A549 (cell line): Measurements from ENCODE around the gene AP4S1. TPM values are rescaled to one million over a fixed set of nuclear protein-coding genes. Genes with fewer than 3 reads are reported as not detected.

Source experiments
- ATAC-seq, 2 experiments: fragments of 200-7000 bp in 1 of 2; fragments of >200 bp in 1 of 2; cut with Nextera tagmentation in 1 of 2; cut with Tn5 transposase in 1 of 2; 3 replicates each; pipeline versions ENCODE4 v1.8.0 to v1.9.1; 2018 to 2020; ENCODE audit warnings: mild to moderate bottlenecking in 1 of 2, moderate library complexity in 1 of 2
- CTCF ChIA-PET: fragments of 300-600 bp; sonication (Branson Sonifier 250); formaldehyde crosslinking; extraction: SDS; loops from one replicate; lab custom pipeline; 2021; ENCODE audit warnings: antibody characterized with exemption, inconsistent platforms; lab: Yijun Ruan, JAX
- POLR2A ChIA-PET: fragments of 350-600 bp; formaldehyde crosslinking; extraction: SDS; loops from one replicate; lab custom pipeline; 2021; ENCODE audit warnings: antibody characterized with exemption, inconsistent platforms; lab: Yijun Ruan, JAX
- DNase-seq, 2 experiments: peaks; one replicate each; pipeline versions ENCODE4 v3.0.0 to v3.0.0-alpha.2; 2011 to 2016; ENCODE audit warnings: low read depth in 1 of 2, low spot score in 1 of 2
- FAIRE-seq: peaks from 2 replicates; lab custom pipeline; 2011; peaks lifted over from hg19 to GRCh38; lab: Jason Lieb, UNC
- H3K27ac ChIP-seq, 2 experiments: fragments of >200 bp; sonication (Bioruptor Twin); formaldehyde crosslinking; 3 replicates each; pipeline ENCODE4 v1.5.1; 2016 to 2017
- H3K4me1 ChIP-seq: fragments of >200 bp; sonication (Bioruptor Twin); formaldehyde crosslinking; 3 replicates; pipeline ENCODE4 v1.6.1; 2016
- H3K4me2 ChIP-seq: fragments of >200 bp; sonication (Bioruptor Twin); formaldehyde crosslinking; 3 replicates; pipeline ENCODE4 v1.6.1; 2016
- H3K4me3 ChIP-seq: fragments of >200 bp; sonication (Bioruptor Twin); formaldehyde crosslinking; 3 replicates; pipeline ENCODE4 v1.5.1; 2016
- H3K9me3 ChIP-seq: fragments of >200 bp; sonication (Bioruptor Twin); formaldehyde crosslinking; 3 replicates; pipeline ENCODE4 v1.6.1; 2016
- BHLHE40 ChIP-seq: IDR thresholded peaks from 2 replicates; pipeline ENCODE4 v1.6.1; 2012; ENCODE audit warnings: low read depth, low read length, inconsistent platforms
- CBX2 ChIP-seq: fragments of 200-600 bp; sonication (generic); IDR thresholded peaks from 2 replicates; pipeline ENCODE4 v1.6.1; 2016; ENCODE audit warnings: low read depth, mild to moderate bottlenecking, borderline replicate concordance
- CBX8 ChIP-seq: fragments of 200-600 bp; sonication (generic); IDR thresholded peaks from 2 replicates; pipeline ENCODE4 v1.6.1; 2016
- GATA3 ChIP-seq: IDR thresholded peaks from 2 replicates; pipeline ENCODE4 v1.6.1; 2012; ENCODE audit warnings: borderline replicate concordance
- HEYL ChIP-seq: fragments of 250-450 bp; sonication (Bioruptor Pico); IDR thresholded peaks from 2 replicates; pipeline ENCODE4 v1.8.0; 2021; ENCODE audit warnings: mild to moderate bottlenecking, moderate library complexity
- HOXA7 ChIP-seq: fragments of 250-450 bp; sonication (Bioruptor Pico); IDR thresholded peaks from 2 replicates; pipeline ENCODE4 v1.5.0; 2020; ENCODE audit warnings: mild to moderate bottlenecking, moderate library complexity
- HOXB13 ChIP-seq: fragments of 250-450 bp; sonication (Bioruptor Pico); IDR thresholded peaks from 2 replicates; pipeline ENCODE4 v1.5.0; 2020; ENCODE audit warnings: low read depth, mild to moderate bottlenecking, moderate library complexity
- JUNB ChIP-seq: fragments of >200 bp; sonication (Bioruptor Twin); formaldehyde crosslinking; IDR thresholded peaks from 2 replicates; pipeline ENCODE4 v1.6.1; 2016
- KDM1A ChIP-seq: fragments of 200-600 bp; sonication (generic); IDR thresholded peaks from 2 replicates; pipeline ENCODE4 v1.6.1; 2016; ENCODE audit warnings: low read depth, mild to moderate bottlenecking
- MAFK ChIP-seq: fragments of 450-650 bp; IDR thresholded peaks from 2 replicates; pipeline ENCODE4 v1.6.1; 2014; ENCODE audit not compliant: partially characterized antibody
- MYC ChIP-seq: IDR thresholded peaks from 2 replicates; pipeline ENCODE4 v1.6.1; 2012; ENCODE audit warnings: mild to moderate bottlenecking, inconsistent platforms, low read length, improper control_type of control experiment, borderline replicate concordance
- NFE2L2 ChIP-seq: fragments of 150-350 bp; conservative IDR thresholded peaks from 2 replicates; pipeline ENCODE4 v1.6.1; 2014; ENCODE audit warnings: low read length
- POLR2AphosphoS2 ChIP-seq: conservative IDR thresholded peaks from 2 replicates; pipeline ENCODE4 v1.6.1; 2012; ENCODE audit warnings: low read length, improper control_type of control experiment, inconsistent platforms
- RAD21 ChIP-seq, 2 experiments: fragments of >200 bp in 1 of 2; sonication (Bioruptor Twin) in 1 of 2; formaldehyde crosslinking in 1 of 2; IDR thresholded peaks in 1 of 2; conservative IDR thresholded peaks in 1 of 2; 2 replicates in 1 of 2; 3 replicates in 1 of 2; pipeline ENCODE4 v1.6.1; 2012 to 2018; ENCODE audit warnings: inconsistent platforms in 1 of 2
- RARB ChIP-seq: fragments of 250-450 bp; sonication (Bioruptor Pico); IDR thresholded peaks from 2 replicates; pipeline ENCODE4 v1.8.0; 2021; ENCODE audit warnings: mild to moderate bottlenecking, moderate library complexity
- RCOR1 ChIP-seq: fragments of 150-350 bp; IDR thresholded peaks from 2 replicates; pipeline ENCODE4 v1.6.1; 2014; ENCODE audit warnings: antibody characterized with exemption, low read length, low read depth
- RFX5 ChIP-seq: fragments of 450-650 bp; IDR thresholded peaks from 2 replicates; pipeline ENCODE4 v1.7.1; 2014; ENCODE audit warnings: antibody characterized with exemption, mild to moderate bottlenecking, moderate library complexity
- SMC3 ChIP-seq: fragments of >200 bp; sonication (Bioruptor Twin); formaldehyde crosslinking; IDR thresholded peaks from 3 replicates; pipeline ENCODE4 v1.6.1; 2018; ENCODE audit warnings: inconsistent platforms
- SREBF2 ChIP-seq: fragments of 450-650 bp; IDR thresholded peaks from 2 replicates; pipeline ENCODE4 v1.6.1; 2014; ENCODE audit warnings: mild to moderate bottlenecking, moderate library complexity
- ZFP36 ChIP-seq: fragments of 450-650 bp; IDR thresholded peaks from 2 replicates; pipeline ENCODE4 v1.6.1; 2014; ENCODE audit warnings: borderline replicate concordance; ENCODE audit not compliant: partially characterized antibody
- ZNF302 ChIP-seq: fragments of 250-450 bp; sonication (Bioruptor Pico); IDR thresholded peaks from 2 replicates; pipeline ENCODE4 v1.9.0; 2021; ENCODE audit warnings: inconsistent platforms, mild to moderate bottlenecking, moderate library complexity
- WGBS: methylation state at CpG from one replicate; pipeline ENCODE4 v1.1.6; 2017; ENCODE audit errors: missing lambda C conversion rate; 5-methylcytosine and 5-hydroxymethylcytosine counted together
- polyA plus RNA-seq, 4 experiments: library from polyadenylated mRNA; depleted of rRNA in 3 of 4; stranded (reverse); fragments of >200 nt; fragmentation: RNase III in 1 of 4; extraction: RNeasy Plus Mini Kit Qiagen cat#74134 plus additional on column Dnase treatment in 1 of 4; gene quantifications; 2 replicates in 3 of 4; 3 replicates in 1 of 4; pipeline ENCODE4 v1.2.3, GENCODE V29; 2011 to 2017
- TF ChIP-seq, protein P1 (sequence below): fragments of >200 bp; sonication (Bioruptor Twin); formaldehyde crosslinking; IDR thresholded peaks from 3 replicates; pipeline ENCODE4 v1.6.1; 2016
- TF ChIP-seq, protein P2 (sequence below): IDR thresholded peaks from 2 replicates; pipeline ENCODE4 v1.6.1; 2012
- TF ChIP-seq, protein P3 (sequence below): fragments of 150-350 bp; IDR thresholded peaks from 2 replicates; pipeline ENCODE4 v1.6.1; 2014; ENCODE audit warnings: low read depth, mild to moderate bottlenecking, low read length
- TF ChIP-seq, protein P4 (sequence below): fragments of >200 bp; sonication (Bioruptor Twin); formaldehyde crosslinking; IDR thresholded peaks from 3 replicates; pipeline ENCODE4 v1.5.1; 2016
- TF ChIP-seq, protein P5 (sequence below): IDR thresholded peaks from 2 replicates; pipeline ENCODE4 v1.6.1; 2012

The AP4S1 gene
- polyA plus RNA-seq, 2 of the 4 experiments (the other 2 are of a cell fraction): 12.4 to 13.4 TPM

DNA sequence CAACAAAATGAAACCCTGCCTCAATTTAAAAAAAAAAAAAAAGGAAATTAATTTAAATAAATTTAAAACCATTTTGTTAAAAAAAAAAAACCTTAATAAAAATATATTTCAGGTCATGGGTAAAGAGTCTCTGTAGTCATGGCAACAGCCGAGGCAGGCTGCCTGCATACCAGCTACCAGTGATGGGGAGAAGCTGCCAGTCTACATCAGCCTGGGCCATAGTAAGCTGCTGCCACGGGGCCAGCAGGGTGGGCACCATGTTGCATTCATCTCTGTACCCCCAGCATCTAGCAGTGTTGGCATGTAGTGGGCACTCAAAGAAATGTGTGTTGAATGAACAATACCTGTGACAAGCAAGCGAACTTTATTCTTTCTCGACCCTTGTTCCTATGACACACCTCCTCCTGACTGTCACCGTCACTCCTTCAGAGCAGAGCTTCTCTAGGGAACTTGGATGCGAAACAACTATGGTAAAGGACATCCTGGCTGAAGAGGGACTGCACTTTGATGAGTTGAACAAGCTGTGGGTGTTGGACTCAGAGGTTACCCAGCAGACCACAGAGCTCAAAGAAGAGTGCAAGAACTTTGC is 7.3 kb upstream of the AP4S1 start (continued):
- TF ChIP-seq, protein P1, sequence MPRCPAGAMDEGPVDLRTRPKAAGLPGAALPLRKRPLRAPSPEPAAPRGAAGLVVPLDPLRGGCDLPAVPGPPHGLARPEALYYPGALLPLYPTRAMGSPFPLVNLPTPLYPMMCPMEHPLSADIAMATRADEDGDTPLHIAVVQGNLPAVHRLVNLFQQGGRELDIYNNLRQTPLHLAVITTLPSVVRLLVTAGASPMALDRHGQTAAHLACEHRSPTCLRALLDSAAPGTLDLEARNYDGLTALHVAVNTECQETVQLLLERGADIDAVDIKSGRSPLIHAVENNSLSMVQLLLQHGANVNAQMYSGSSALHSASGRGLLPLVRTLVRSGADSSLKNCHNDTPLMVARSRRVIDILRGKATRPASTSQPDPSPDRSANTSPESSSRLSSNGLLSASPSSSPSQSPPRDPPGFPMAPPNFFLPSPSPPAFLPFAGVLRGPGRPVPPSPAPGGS: no peak
- TF ChIP-seq POLR2AphosphoS2: no peak
- TF ChIP-seq SMC3: no peak
- TF ChIP-seq RAD21 (conservative IDR thresholded peaks at IDR 0.05 in 1 of 2, IDR thresholded peaks at IDR 0.05 in 1 of 2): no peak
- no peak for TF ChIP-seq NFE2L2
- TF ChIP-seq MAFK: no peak
- no peak for TF ChIP-seq RFX5
- TF ChIP-seq, all 56 proteins: peak for 0

DNA sequence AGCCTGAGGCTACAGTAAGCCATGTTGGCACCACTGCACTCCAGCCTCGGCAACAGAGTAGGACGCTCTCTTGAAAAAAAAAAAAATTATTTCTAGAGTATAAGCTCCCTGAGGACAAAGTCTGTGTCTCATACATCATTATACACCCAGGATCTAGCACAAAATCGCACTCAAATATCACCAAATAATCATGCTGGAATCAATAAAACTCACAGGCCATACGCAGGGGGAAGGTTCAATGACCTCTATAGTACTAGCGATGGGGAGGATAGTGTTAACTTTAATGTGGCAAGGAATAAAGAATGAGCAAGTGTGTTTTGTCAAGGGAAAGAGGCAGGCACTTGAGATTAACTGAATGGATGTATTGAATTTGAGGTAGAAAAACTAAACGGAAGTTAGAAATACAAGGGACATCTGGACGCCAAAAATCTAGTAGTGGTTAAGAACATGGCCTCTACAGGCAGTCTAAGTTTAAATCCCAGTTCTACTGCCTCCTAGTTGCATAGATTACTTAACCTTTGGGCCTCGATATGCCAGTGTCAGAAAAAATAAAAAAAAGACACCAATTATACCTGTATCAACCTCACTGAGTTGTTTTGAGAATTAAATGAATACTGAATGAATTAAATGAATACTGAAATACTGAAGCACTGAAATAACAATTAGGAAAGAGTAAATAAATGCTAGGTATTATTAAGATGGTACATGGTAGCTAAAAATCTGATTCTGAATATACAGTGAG is 4.4 kb upstream of the AP4S1 start:
- DNase-seq: no peak
- no peaks in the 10 kb centered on the region for H3K9me3 ChIP-seq
- ChIA-PET POLR2A (no interaction called here), CTCF (interaction anchor here (1.1 kb wide), 2 partner anchors 61 to 95 kb away, joined by 3 read pairs; no protein-coding TSS in a partner anchor)
- no peak for ATAC-seq
- H3K4me1 ChIP-seq: peaks cover 19% of the 10 kb centered on the region
- no peak for FAIRE-seq
- 94% methylated on average over 8 of the region's 8 CpGs for WGBS
- H3K27ac ChIP-seq: no peak overlapping the region
- H3K4me3 ChIP-seq: no peak overlapping the region
- H3K4me2 ChIP-seq: no peak overlapping the region
- TF ChIP-seq RCOR1 (no peak), RARB (CRISPR knock-in tag) (no peak), MYC (no peak), BHLHE40 (no peak), RAD21 (conservative IDR thresholded peaks at IDR 0.05 in 1 of 2, IDR thresholded peaks at IDR 0.05 in 1 of 2) (no peak)
- TF ChIP-seq, protein P2, sequence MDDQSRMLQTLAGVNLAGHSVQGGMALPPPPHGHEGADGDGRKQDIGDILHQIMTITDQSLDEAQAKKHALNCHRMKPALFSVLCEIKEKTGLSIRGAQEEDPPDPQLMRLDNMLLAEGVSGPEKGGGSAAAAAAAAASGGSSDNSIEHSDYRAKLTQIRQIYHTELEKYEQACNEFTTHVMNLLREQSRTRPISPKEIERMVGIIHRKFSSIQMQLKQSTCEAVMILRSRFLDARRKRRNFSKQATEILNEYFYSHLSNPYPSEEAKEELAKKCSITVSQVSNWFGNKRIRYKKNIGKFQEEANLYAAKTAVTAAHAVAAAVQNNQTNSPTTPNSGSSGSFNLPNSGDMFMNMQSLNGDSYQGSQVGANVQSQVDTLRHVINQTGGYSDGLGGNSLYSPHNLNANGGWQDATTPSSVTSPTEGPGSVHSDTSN: no peak
- TF ChIP-seq, protein P3, sequence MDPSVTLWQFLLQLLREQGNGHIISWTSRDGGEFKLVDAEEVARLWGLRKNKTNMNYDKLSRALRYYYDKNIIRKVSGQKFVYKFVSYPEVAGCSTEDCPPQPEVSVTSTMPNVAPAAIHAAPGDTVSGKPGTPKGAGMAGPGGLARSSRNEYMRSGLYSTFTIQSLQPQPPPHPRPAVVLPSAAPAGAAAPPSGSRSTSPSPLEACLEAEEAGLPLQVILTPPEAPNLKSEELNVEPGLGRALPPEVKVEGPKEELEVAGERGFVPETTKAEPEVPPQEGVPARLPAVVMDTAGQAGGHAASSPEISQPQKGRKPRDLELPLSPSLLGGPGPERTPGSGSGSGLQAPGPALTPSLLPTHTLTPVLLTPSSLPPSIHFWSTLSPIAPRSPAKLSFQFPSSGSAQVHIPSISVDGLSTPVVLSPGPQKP: no peak
- TF ChIP-seq, protein P1: no peak

DNA sequence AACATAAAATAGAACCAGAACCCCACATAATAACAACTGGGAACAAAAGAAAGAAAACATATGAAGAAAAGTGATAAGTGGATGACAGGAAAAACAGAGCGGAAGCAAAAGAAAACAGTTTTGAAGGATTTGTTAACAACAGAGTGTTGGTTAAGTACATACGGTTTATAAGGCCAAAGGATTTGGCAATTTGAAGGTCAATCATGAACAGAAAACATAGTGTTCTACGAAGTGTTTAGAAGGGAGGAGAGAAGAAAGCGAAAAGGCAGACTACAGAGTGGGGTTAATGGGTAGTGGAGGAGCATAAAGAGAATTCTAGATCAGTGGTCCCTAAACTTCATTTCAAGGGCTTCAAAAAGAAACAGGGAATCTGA is 3.9 kb upstream of the AP4S1 start:
- Histone ChIP-seq H3K4me1 (peaks cover 19% of the 10 kb centered on the region), H3K4me3 (no peak overlapping the region), H3K9me3 (no peaks in the 10 kb centered on the region), H3K27ac (no peak overlapping the region), H3K4me2 (no peak overlapping the region)
- ChIA-PET POLR2A (no interaction called here), CTCF (interaction anchor here (1.1 kb wide), 1 partner anchor 61 kb away, joined by 3 read pairs; no protein-coding TSS in a partner anchor)
- FAIRE-seq (no peak), ATAC-seq (no peak), DNase-seq (no peak)
- 91% methylated on average over 4 of the region's 4 CpGs for WGBS
- TF ChIP-seq ZFP36 (no peak), HOXA7 (CRISPR knock-in tag) (no peak), SREBF2 (no peak), HOXB13 (CRISPR knock-in tag) (no peak), HEYL (CRISPR knock-in tag) (no peak), CBX8 (no peak), ZNF302 (no peak), GATA3 (no peak), RFX5 (no peak), CBX2 (no peak), KDM1A (no peak), JUNB (no peak)
- TF ChIP-seq, protein P3: no peak
- TF ChIP-seq, protein P4, sequence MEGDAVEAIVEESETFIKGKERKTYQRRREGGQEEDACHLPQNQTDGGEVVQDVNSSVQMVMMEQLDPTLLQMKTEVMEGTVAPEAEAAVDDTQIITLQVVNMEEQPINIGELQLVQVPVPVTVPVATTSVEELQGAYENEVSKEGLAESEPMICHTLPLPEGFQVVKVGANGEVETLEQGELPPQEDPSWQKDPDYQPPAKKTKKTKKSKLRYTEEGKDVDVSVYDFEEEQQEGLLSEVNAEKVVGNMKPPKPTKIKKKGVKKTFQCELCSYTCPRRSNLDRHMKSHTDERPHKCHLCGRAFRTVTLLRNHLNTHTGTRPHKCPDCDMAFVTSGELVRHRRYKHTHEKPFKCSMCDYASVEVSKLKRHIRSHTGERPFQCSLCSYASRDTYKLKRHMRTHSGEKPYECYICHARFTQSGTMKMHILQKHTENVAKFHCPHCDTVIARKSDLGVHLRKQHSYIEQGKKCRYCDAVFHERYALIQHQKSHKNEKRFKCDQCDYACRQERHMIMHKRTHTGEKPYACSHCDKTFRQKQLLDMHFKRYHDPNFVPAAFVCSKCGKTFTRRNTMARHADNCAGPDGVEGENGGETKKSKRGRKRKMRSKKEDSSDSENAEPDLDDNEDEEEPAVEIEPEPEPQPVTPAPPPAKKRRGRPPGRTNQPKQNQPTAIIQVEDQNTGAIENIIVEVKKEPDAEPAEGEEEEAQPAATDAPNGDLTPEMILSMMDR: no peak
- TF ChIP-seq, protein P5, sequence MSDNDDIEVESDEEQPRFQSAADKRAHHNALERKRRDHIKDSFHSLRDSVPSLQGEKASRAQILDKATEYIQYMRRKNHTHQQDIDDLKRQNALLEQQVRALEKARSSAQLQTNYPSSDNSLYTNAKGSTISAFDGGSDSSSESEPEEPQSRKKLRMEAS: no peak
